Erythroblast (primary cell): ENCODE data around the gene CBLN2.

Experiments
- DNase-seq, 2 experiments: peaks; one replicate each; lab custom pipeline; 2025; lab: John Stamatoyannopoulos, UW
- GATA1 ChIP-seq: IDR thresholded peaks from 2 replicates; pipeline ENCODE4 v1.6.1; 2011; ENCODE audit warnings: low read depth, mild to moderate bottlenecking, control low read depth, low read length, moderate library complexity
- POLR2A ChIP-seq: IDR thresholded peaks from 2 replicates; pipeline ENCODE4 v1.6.1; 2011; ENCODE audit warnings: mild to moderate bottlenecking, low read length

Gene CBLN2

GRCh38 chr18:72502671-72503431 lies 41.3 kb downstream of the CBLN2 start:
- TF ChIP-seq POLR2A: no peak
- no peak for TF ChIP-seq GATA1
- DNase-seq: no peak

GRCh38 chr18:72492497-72492896 lies 51.6 kb downstream of the CBLN2 start:
- no peak for DNase-seq
- no peak for TF ChIP-seq POLR2A
- no peak for TF ChIP-seq GATA1
